Muscle layer of duodenum (tissue), 2 donors: Measurements from ENCODE around the gene GET4.

ENCODE experiments used
- H3K27ac ChIP-seq: one replicate; pipeline ENCODE4 v1.7.0; 2013; ENCODE audit warnings: mild to moderate bottlenecking, low read length
- H3K27me3 ChIP-seq: one replicate; pipeline ENCODE4 v1.7.0; 2013; ENCODE audit warnings: low read depth, mild to moderate bottlenecking, control low read depth, low read length
- H3K36me3 ChIP-seq, 2 donors: one replicate each; pipeline ENCODE4 v1.7.0; 2013; ENCODE audit warnings: low read length in 2 of 2, control low read depth in 1 of 2, mild to moderate bottlenecking in 1 of 2; ENCODE audit not compliant: insufficient read depth in 2 of 2, control insufficient read depth in 1 of 2
- H3K4me1 ChIP-seq, 2 donors: one replicate each; pipeline ENCODE4 v1.7.0; 2013; ENCODE audit warnings: low read length in 2 of 2, mild to moderate bottlenecking in 2 of 2, control low read depth in 1 of 2, moderate library complexity in 1 of 2; ENCODE audit not compliant: insufficient read depth in 2 of 2, control insufficient read depth in 1 of 2
- H3K4me3 ChIP-seq, 2 donors: one replicate each; pipeline ENCODE4 v1.7.0; 2013; ENCODE audit warnings: low read length in 2 of 2, low read depth in 1 of 2, mild to moderate bottlenecking in 1 of 2
- H3K9me3 ChIP-seq, 2 donors: one replicate each; pipeline ENCODE4 v1.7.0; 2013; ENCODE audit warnings: low read length in 2 of 2, control low read depth in 1 of 2, mild to moderate bottlenecking in 1 of 2; ENCODE audit not compliant: control insufficient read depth in 1 of 2
- donor health status: healthy.

The GET4 gene

GRCh38 chr7:895451-896052, 19.2 kb downstream of the GET4 start:
- no peak overlapping the region for H3K27ac ChIP-seq
- H3K9me3 ChIP-seq, result no peaks in the 10 kb centered on the region
- no peak overlapping the region for H3K4me3 ChIP-seq
- no peaks in the 10 kb centered on the region for H3K27me3 ChIP-seq
- peaks cover 27 to 86% of the 10 kb centered on the region in 2 donors for H3K36me3 ChIP-seq
- H3K4me1 ChIP-seq, result peaks cover 0 to 8% of the 10 kb centered on the region in 2 donors

DNA sequence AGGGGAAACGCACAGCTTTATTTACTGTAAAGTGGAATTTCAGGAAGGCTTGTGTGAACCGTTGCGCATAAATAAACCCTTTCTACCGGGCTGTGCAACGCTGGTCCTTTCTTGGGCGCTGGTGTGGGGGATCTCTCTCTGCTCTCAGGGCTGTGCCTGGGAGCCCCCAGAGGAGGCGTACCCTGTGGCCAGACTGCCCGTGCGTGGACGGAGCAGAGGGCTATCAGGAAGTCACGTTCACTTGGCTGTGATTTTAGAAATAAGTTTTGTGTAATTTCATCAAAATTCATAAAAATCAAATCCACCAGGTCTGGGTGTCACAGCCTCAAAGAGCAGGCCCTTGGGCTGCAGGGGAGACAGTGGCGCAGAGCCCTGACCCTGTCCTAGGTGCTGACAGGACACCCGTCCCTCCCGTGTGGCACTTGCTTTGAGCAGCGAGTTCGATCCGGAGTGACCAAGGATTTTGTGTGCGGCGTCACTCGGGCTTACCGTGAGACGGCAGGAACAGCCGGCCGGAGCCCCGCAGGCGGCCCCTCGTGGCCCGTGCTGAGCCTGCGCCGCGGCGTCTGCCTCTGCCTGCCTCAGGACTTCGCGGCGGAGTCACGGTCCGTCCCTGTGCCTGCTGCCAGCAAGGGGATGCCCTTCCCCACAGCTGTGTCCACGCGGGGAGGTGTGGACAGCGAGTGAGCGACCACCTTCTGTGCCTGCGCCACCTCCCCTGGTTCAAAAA, 20.2 kb downstream of the GET4 start:
- Histone ChIP-seq H3K4me1 (peaks cover 0 to 16% of the 10 kb centered on the region in 2 donors), H3K27ac (no peak overlapping the region), H3K9me3 (no peaks in the 10 kb centered on the region), H3K4me3 (no peak overlapping the region), H3K27me3 (no peaks in the 10 kb centered on the region), H3K36me3 (peaks cover 19 to 77% of the 10 kb centered on the region in 2 donors)

DNA sequence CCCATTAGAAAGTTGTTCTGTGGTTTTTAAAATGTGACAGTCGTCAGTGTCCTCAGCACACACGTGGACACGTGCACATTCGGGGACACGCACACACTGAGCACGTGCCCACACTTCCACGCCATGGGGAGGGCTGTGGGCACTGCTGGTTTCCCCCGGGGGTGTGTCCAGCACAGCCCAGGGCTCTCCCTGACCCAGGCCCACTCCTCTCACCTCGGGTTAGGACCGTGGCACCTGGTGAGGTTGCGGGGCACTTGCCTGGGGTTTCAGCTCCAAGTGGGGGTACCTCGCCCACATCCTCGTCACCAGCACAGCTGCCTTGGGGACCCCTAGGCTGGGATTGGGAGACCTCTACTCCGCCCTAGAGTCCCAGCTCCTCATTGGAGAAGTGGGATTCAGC, 20.7 kb downstream of the GET4 start:
- no peak overlapping the region for H3K27ac ChIP-seq
- H3K27me3 ChIP-seq, result no peaks in the 10 kb centered on the region
- peaks cover 0 to 19% of the 10 kb centered on the region in 2 donors for H3K4me1 ChIP-seq
- no peak overlapping the region for H3K4me3 ChIP-seq
- H3K9me3 ChIP-seq, result no peaks in the 10 kb centered on the region
- peaks cover 16 to 71% of the 10 kb centered on the region in 2 donors for H3K36me3 ChIP-seq

GRCh38 chr7:897771-898376, 21.5 kb downstream of the GET4 start:
- H3K4me1 ChIP-seq, result peaks cover 0 to 19% of the 10 kb centered on the region in 2 donors
- H3K9me3 ChIP-seq, result no peaks in the 10 kb centered on the region
- H3K27me3 ChIP-seq, result no peaks in the 10 kb centered on the region
- no peak overlapping the region for H3K4me3 ChIP-seq
- H3K27ac ChIP-seq, result no peak overlapping the region
- H3K36me3 ChIP-seq, result peaks cover 11 to 64% of the 10 kb centered on the region in 2 donors

DNA sequence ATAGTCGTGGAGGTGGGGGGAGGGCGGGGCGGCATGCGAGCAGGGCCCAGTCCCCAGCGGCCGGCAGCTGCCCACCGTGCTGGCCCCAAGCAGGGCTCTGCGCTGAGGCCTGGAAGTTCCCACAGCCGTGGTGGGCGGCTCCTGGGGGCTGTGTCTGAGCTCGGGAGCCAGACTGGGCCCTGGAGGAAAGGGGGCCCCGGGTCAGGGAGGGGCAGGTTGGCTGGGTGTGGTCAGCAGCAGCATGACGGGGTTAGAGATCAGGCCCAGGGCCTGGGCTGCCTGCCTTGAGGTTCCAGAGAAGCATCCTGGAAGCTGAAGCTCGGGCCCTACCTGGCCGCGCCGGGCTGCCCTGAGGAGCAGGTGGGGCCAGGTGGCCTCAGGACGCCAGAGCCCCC, 22.1 kb downstream of the GET4 start:
- Histone ChIP-seq H3K4me3 (no peak overlapping the region), H3K27me3 (no peaks in the 10 kb centered on the region), H3K27ac (no peak overlapping the region), H3K4me1 (peaks cover 0 to 19% of the 10 kb centered on the region in 2 donors), H3K36me3 (peaks cover 11 to 63% of the 10 kb centered on the region in 2 donors), H3K9me3 (no peaks in the 10 kb centered on the region)

DNA sequence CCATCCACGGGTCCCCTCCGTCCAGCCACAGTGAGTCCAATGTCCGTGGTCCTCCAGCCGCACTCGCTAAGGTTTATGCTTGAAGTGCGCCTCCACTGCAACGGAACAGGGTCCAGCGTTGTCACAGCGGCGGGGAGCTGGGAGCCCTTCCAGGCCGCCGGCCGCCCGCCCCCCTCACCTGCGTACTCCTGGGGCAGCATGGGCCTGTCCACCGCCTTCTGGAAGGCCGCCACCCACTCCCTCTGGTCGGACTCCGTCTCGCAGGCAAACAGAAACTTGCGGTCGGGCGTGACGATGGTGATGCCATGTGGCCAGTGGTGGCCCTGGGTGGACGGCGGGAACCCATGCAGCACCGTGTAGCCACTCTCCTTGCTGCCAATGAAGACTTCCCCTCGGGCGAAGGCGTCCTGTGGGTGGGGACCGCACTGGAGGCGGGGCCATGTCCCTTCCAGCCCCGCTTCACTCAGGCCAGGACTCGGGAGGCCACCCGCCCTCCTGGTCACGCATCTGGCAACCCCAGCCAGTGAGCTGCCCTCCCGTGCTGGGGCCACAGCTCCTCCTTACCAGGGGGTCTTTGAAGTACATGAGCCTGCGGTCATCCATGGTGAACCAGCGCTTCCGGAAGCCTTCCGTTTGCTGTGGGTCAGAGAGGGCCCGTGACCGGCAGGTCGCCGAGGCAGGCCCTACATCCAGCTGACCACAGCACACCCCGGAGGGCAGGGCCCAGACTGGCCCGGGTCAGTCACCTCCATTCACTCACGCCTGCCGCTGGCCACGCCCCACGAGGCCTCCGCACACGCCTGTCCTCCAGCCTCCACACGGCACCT, 22.7 kb downstream of the GET4 start:
- H3K27me3 ChIP-seq, result no peaks in the 10 kb centered on the region

GRCh38 chr7:899806-900205, 23.5 kb downstream of the GET4 start:
- peaks cover 7 to 51% of the 10 kb centered on the region in 2 donors for H3K36me3 ChIP-seq
- no peak overlapping the region for H3K27ac ChIP-seq
- no peaks in the 10 kb centered on the region for H3K9me3 ChIP-seq
- no peaks in the 10 kb centered on the region for H3K27me3 ChIP-seq
- H3K4me1 ChIP-seq, result peaks cover 0 to 19% of the 10 kb centered on the region in 2 donors
- no peak overlapping the region for H3K4me3 ChIP-seq

More for the DNA sequence above, 22.7 kb downstream of the GET4 start:
- no peaks in the 10 kb centered on the region for H3K9me3 ChIP-seq
- peaks cover 11 to 59% of the 10 kb centered on the region in 2 donors for H3K36me3 ChIP-seq
- H3K4me3 ChIP-seq, result no peak overlapping the region
- no peak overlapping the region for H3K27ac ChIP-seq
- H3K4me1 ChIP-seq, result peaks cover 0 to 19% of the 10 kb centered on the region in 2 donors

- H3K36me3 ChIP-seq, result peaks cover 5 to 45% of the 10 kb centered on the region in 2 donors
- H3K4me3 ChIP-seq, result no peak overlapping the region
- no peaks in the 10 kb centered on the region for H3K9me3 ChIP-seq
- no peaks in the 10 kb centered on the region for H3K27me3 ChIP-seq
- peaks cover 0 to 19% of the 10 kb centered on the region in 2 donors for H3K4me1 ChIP-seq
- no peak overlapping the region for H3K27ac ChIP-seq
Observed at GRCh38 chr7:900331-901040, 24.1 kb downstream of the GET4 start.

DNA sequence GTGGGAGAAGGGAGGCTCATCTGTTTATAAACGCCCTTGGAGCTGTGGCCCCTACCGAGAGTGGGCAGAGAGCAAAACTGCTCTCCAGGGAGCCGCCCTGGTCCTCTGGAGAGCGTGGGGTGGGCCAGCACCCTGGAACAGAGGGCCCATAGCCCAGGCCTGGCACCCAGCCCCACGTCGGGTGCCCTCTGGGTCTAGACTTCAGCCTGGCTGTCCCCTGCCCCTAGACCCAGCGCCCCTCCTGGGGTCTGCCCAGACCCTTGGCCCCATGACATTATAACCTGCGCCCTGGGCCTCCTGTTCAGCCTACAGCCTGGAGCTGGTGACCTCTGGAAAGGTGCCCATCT, 24.7 kb downstream of the GET4 start:
- Histone ChIP-seq H3K4me1 (peaks cover 0 to 19% of the 10 kb centered on the region in 2 donors), H3K27ac (no peak overlapping the region), H3K9me3 (no peaks in the 10 kb centered on the region), H3K4me3 (no peak overlapping the region), H3K36me3 (peaks cover 4 to 39% of the 10 kb centered on the region in 2 donors), H3K27me3 (no peaks in the 10 kb centered on the region)

GRCh38 chr7:901388-902154, 25.2 kb downstream of the GET4 start:
- Histone ChIP-seq H3K4me1 (peaks cover 0 to 19% of the 10 kb centered on the region in 2 donors), H3K9me3 (no peaks in the 10 kb centered on the region), H3K4me3 (no peak overlapping the region), H3K36me3 (peaks cover 0 to 34% of the 10 kb centered on the region in 2 donors), H3K27me3 (no peaks in the 10 kb centered on the region), H3K27ac (no peak overlapping the region)
